ENCODE measurements around the gene FGD2.

- TF ChIP-seq CTCF (conservative IDR thresholded peaks at IDR 0.05; ENCODE audit: low read depth, low read length) (no peak), CEBPB (IDR thresholded peaks at IDR 0.05; ENCODE audit: low read depth, low read length) (no peak), USF2 (IDR thresholded peaks at IDR 0.05; ENCODE audit: low read depth, low read length) (no peak), POLR2A (IDR thresholded peaks at IDR 0.05; ENCODE audit: low read depth, low read length) (no peak), MAZ (IDR thresholded peaks at IDR 0.05; ENCODE audit: borderline replicate concordance, low read depth, low read length) (no peak), RCOR1 (IDR thresholded peaks at IDR 0.05; ENCODE audit: insufficient replicate concordance, low read length) (no peak), MXI1 (IDR thresholded peaks at IDR 0.05; ENCODE audit: borderline replicate concordance, low read depth, low read length) (no peak), RFX5 (IDR thresholded peaks at IDR 0.05; ENCODE audit: low read depth, low read length) (no peak), RAD21 (IDR thresholded peaks at IDR 0.05; ENCODE audit: low read length) (no peak)
These were observed 3.3 kb downstream of the FGD2 start for GRCh38 chr6:37008484-37009465.
